NCI-H446 (cell line): Measurements from ENCODE around the gene TOLLIP.
A peak's percentile ranks its signal among the peaks of the same experiment; 100 is the strongest.
"Not testable (repeated sequence)": the region's sequence is repeated elsewhere in the genome, so short reads cannot be mapped to it uniquely, and the experiment has no call there.

Source experiments
- DNase-seq, 2 experiments: peaks; one replicate each; lab custom pipeline; 2025; lab: John Stamatoyannopoulos, UW

The TOLLIP gene

DNA sequence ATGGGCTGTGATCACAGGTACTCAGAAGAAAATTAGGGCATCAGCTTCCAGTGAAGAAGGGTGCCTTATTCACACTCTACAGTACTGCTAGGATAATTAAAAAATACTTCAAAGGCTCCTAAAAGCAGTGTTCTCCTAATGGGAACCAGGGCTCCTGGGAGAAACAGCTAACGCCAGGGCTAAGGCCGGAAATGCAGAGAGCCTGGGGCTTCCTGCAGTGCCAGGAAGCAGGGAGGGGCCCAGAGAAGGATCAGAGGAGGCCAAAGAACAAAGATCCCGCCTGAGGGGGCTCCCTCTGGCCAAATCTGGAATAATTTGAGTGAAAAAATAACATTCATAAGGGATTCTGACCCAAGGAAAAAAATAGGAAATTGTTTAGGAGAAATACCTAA is 27.5 kb downstream of the TOLLIP start:
- no peak for DNase-seq

DNA sequence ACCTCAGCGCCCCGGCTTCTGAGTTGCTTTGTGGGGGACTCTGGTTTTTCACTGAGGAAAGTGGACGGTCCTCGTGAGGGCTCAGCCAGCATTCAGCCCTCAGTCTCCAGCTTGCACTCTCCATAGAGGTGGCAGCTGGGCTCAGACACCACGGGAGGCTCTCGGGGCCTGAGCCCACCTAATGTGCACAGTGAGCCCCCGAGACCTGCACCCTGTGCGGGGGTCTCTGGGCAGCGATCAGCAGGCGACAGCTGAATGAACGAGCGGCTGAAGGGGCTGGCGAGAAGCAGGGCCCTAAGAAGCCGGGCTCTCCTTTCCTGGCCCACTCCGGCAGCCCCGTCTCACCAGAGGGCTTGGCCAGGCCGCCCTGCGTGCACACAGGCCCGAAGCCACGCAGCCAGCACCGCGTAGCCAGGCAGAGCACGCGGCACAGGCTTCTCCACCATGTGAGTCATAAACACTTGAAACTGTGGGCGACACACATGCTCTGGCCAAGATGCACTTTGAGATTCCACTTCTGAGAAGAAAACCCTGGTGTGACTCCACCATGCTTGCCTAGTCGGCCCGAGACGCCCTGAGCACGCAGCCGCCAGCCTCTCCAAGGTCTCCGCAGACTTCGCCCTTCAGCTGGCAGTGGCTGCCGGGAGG is 28.0 kb downstream of the TOLLIP start:
- DNase-seq = no peak

DNA sequence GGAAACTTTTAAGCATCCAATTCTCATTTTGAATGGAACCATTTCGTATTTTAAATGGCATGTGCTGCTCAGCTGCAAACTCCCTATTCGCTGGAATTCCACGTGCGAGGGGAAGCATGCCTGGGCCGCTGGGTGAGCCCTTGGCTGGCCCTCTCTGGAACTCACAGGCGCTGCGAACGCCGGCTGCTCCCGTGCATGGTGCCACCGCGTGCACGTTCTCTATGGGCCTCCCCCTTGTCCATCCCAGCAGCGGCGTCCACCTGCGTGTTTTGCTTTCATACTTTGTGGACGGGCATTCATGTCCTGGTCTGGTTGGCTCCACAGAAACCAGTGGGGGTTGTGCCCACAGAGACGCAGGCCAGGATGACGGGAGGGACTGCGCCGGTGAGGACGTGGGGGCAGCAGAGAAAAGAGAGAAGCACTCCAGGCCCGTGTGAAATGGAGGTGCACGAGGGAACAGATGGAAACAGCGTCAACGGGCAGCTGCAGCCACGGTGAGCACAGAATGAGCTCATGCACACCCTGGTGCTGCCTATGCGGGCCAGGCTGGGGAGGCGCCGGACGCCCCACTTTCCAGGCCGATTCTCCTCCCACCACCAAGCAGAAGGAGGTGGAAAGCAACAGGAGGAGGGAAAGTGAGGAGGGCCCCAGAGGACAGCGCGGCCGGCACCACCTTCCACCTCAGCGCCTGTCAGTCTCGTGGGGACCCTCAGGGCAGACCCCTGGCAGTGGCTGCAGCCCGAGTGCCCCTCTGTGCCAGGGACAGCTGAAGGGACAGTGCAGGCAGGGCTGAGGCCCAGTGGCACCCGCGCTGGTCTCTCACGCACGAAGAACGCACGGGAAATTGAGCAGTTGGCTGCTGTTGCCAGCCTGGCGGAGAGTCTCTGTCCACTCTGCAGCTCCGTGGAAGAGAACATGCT is 29.1 kb downstream of the TOLLIP start:
- DNase-seq = no peak

DNA sequence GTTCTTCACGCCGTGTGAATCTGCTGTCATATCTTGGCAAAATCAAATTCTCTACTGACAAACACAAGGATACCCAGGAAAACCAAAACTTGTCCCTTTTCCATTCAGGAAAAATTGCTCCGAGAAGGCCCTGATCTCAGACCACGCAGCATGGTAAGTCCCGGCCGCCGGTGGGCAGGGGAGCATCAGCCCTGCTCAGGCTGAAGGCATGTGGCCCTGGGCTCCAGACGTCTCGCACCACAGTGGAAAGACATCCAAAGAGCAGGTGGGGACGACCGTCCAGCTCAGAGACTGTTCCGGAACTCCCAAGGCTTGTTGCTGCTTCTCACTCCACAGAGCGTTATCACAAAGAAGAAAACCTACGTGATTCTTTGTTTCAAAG is 29.8 kb downstream of the TOLLIP start:
- DNase-seq = no peak

DNA sequence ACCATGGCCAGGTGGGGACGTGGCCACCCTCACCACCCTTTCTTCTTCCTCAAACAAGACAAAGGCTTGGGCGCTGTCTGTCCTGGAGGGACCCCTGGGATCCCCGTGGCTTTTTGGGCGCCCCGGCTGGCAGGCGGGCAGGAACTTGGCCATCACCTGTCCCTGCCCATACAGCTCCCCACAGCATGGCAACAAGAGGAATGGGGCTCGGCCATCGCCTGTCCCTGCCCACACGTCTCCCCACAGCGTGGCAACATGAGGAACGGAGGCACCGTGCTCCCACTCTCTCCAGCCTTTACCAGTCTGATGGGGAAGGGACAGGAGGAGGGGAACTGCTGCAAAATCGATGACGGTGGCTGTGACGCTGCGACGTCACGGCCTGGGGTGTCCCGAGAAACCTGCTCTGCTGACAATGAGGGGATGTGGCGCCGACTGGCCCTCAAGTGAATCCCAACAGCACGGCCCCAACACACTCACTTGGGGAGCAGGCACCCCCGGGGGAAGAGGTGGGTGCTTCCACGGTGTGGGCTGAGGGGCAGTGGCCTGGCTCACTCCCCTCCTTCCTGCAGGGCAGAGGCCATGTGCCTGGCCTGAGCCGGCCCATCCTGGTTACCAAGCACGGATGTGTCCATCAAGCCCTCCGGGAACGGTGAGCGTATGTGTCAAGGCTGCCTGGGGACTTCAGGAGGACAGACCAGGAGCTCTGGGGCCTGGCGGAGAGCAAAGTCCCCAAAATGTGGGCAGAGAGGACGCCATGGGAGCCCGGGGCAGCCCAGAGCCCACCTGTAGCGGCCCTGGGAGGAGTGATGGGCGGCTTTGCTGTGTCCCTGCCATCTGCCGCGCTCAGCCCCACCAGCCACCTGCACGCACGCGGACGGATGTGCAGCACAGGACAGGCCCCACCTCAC is 30.4 kb downstream of the TOLLIP start:
- DNase-seq = no peak

DNA sequence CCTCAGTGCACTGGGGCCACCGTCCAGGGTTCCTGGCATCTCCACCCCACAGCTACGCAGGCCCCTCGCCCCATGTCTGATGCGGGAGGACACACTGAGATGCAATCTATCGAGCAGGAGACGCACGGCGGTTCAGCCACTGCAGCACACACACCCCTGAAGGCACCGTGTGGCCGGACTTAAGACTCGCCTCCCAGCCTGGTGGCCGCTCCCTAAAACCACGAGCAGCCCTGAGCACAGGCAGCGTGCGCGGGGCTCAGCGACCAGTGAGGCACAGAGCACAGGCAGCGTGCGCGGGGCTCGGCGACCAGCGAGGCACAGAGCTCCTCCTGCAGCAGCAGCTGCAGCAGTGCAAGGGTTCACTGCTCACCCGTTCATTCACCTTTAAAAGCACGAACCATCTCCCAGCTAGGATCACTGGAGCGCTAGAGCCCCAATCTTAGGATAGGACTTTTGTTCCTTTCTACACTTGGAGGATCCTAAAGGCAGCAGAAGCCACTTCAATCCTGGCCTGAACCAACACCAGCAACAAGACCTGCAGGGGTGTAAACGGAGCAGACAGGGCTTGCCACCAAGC is 31.4 kb downstream of the TOLLIP start:
- no peak for DNase-seq

DNA sequence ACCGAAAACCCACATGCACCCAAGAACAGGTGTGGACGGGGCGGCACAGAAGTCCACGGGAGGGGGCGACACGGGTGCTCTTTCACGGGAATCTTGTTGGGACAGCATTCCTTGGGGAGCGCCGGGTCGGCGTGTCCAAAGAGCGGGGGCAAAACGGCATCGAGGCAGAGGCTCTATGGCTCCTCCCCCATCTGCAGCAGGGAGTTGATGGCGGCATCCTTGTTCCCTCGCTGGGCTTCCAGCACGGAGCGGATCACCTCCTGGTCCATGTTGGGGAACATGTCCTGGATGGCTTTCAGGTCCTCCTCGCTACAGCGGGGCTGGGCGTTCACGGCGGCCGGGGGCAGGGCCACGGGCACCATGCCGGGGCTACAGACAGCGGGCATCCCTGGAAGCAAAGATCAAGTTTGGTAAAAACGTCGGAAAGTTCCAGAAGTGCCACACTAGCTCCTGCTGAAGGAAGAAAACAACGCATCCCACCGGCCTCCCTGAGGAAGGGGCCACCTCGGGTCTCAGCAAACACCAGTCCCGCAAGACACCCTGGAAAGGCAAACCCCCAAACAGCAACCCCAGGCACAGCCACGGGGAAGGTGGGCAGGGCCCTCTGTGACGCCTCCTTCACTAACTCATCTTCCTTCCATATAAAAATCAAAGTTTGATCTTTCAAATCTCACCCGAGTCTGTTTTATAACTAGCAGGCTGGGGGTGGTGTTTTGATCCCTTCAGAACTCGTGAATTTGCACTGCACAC is 32.4 kb downstream of the TOLLIP start:
- no peak for DNase-seq

DNA sequence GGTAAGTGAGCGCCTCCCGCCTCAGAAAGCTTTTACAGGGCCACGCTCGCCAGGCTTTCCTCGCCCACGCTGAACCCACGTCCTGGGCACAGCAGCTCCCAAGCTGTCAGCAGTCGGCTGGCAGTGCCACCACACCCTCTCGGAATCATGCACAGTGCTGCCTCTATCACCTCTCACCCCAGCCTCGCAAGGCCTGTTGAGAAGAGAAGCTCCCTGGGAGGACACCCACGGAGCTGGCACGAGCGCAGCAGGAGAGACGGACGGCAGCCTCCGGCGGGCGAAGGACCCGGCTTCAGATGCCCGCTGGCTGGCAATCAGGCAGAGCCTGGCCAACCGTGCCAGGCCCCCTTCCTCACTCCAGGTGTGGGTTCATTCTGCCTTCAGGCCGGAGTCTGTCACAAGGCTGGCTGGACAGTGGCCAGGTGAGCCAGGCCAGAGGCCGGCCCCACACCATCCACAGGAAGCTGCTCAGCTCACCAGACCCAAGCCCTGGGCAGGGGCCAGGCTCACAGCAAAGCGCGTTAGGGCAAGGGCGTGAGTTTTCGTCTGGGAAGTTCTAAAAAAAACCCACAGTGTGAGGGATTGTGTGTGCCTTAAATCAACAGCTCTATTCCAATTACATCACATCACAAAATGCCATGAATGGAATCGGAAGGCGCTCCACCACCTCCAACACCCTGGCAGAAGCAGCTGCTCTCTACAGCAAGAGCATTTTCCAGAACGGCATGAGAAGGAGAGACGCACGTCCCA is 33.2 kb downstream of the TOLLIP start:
- no peak for DNase-seq

DNA sequence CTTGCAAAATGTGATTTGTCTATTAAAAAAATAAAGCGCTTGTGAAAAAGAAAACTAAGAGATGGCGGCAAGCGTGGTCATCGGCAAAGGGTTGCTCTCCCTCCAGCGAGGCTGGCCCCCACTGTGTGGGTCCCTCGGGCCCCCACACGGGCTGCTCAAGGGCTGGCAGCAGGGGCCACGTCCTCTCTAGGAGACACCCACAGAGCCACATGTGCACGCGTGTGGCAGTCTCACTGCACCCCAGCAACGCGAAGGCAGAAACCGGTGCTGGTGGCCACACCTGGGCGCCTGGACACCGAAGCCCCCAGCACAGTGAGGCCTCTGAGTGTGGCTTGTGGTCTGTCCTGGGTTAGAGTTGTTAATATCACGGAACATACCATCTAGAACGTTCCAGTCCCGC is 34.4 kb downstream of the TOLLIP start:
- no peak for DNase-seq

DNA sequence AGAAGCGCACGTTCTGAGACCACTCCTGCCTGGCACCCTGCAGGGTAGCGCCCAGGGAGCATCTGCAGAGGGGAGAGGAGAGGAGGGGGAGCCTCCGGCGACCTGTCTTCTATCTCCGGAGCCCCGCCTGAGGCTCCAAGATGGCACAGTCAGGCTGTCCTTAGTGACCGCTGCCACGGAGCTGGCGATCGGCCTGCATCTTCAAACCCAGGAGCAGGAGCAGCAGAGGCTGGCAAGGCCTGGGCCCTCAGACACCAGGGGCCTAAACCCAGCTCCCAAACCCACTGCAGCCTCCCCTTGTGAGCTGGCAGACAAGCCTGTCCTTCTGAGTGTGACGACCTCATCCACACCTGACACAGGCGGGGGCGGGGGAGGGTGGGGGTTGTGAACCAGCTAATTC is 34.9 kb downstream of the TOLLIP start:
- DNase-seq = no peak

DNA sequence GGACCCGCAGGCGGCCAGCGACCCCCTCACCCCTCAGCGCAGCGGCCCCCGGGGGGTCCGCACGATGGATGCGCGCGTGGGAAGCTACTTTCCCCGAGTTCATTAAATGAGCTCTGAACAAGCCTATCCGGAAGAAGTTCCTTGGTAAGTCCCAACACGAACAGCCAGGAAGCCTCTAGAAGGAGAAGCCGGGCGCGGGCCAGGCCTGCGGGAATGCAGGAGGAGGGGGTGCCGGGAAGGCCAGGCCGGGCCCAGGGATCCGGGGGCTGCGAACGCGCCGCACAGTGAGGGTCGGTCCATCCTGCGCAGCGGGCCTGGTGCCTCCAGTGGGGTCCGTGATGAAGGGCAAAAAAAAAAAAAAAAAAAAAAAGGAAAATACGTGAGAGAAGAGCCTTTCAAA is 36.9 kb downstream of the TOLLIP start:
- no peak for DNase-seq

DNA sequence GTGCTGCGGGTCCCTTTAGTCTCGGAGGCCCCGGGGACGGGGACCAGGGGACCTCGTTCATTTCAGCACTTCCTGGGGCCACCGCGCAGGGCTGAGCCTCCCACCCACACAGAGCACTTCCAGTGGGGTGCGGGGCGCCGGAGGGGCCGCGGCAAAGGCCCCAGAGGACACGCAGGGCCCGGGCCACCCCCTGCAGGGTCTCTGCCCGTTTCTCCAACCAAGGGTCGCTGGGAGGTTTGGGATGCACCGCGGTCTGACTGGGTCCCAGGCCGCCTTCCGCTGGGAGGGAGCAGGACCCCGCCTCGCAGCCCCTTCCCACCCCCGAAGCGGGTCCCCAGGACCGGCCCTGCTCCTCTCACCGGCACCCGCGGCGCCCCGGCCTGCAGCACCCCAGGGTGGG is 37.5 kb downstream of the TOLLIP start:
- no peak for DNase-seq

DNA sequence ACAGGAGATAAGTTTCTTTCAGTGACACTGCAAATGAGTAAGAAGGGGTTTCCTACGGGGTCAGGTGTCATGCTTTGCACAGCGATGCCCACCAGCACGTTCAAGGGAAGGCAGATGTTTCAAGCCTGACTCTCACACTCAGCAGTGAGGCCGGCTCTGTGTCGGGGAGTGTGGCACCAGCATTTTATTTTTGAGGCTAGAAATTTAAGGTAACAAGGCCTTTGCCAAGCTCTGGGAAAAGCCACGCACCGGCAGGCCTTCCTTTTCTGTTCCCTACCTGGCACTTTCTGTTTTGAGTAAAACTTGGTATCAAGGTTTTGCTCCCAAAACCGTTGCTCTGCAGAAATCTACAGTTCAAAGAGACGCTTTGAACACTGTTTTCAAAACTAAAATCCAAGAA is 38.0 kb downstream of the TOLLIP start:
- no peak for DNase-seq

DNA sequence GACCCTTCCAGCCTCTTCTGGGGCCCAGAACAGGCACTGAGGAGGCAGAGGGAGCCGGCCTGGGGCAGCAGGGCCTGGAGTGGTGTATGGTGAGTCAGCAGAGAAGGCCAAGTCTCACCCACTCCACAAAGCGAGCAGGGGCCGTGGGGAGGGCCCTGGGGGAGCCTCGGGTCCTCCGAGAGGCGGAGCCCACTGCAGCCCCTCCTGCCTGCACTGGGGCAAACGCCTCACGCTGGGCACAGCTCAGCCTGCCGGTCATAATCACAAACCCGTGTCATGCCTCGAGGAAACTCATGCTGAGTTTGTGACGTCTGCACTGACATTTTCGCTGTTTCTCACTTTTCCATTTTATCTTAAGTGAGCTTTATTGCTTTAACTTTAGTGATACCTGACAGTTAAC is 38.4 kb downstream of the TOLLIP start:
- no peak for DNase-seq

DNA sequence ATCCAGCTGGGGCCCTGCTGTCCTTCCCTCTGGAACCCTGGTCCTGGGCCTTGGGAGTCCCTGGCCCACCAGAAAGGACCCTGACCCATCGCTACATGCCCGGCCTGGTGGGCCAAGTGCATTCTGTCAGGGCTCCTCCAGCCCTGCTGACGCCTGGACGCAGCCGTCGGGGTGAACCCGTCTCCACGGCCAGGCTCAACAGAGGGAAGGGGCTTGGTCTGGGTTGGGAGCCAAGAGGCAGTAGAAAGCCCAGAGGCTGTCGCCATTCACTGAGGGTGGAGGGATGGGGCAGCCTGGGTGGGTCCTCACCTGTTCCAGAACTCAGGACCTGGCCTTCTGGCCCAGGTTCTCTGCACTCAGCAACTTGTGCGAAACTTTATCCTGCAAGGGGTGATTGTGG is 39.0 kb downstream of the TOLLIP start:
- DNase-seq = no peak

DNA sequence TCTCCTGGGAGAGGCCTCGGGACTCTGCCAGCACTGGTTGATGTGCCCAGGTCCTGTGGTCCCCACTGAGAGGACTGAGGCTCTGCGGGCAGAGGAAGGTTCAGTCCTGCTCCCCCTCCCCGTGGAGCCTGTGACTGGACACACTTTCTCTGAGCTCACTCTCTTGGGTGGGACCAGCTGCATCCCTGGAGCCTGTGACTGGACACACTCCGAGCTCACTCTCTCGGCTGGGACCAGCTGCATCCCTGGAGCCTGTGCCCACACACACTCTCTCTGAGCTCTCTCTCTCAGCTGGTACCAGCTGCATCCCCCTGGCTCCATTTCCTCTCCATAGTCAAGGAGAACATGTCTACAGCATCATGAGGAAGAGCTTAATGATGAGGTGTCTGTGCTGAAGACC is 39.5 kb downstream of the TOLLIP start:
- no peak for DNase-seq

DNA sequence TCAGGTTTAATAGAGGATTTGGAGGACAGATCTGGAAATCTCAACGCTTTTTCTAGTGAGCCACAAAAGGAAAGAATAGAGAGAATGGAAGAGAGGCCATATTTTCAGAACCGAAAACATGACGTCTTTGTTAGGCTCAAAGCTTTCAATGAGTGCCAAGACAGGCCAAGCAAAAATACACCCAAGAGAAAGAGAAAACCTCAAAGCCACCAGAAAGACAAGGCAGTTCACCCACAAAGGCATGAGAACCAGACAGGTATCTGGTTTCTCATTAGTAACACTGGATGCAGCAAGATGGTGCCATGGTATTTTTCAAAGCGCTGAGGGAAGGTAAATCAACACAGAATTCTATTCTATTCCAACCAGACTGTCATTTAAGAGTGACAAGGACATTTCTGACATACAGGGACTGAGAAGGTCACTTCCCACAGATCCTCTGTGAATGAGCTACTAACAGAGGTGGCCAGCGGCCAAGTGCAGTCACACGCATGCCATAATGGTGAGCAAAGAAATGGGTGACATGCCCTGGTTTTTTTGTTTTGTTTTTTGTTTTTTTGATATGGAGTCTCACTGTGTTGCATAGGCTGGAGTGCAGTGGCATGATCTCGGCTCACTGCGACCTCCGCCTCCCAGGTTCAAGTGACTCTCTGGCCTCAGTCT is 41.9 kb downstream of the TOLLIP start:
- no peak for DNase-seq

DNA sequence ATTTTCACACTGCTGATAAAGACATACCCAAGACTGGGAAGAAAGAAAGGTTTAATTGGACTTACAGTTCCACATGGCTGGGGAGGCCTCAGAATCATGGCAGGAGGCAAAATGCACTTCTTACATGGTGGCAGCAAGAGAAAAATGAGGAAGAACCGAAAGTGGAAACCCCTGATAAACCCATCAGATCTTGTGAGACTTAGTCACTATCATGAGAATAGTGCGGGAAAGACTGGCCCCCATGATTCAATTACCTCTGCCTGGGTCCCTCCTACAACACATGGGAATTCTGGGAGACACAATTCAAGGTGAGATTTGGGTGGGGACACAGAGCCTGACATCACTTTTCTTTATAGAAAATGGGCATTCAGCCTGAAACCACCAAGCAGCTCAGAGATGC is 42.5 kb downstream of the TOLLIP start:
- not testable (repeated sequence) for DNase-seq

DNA sequence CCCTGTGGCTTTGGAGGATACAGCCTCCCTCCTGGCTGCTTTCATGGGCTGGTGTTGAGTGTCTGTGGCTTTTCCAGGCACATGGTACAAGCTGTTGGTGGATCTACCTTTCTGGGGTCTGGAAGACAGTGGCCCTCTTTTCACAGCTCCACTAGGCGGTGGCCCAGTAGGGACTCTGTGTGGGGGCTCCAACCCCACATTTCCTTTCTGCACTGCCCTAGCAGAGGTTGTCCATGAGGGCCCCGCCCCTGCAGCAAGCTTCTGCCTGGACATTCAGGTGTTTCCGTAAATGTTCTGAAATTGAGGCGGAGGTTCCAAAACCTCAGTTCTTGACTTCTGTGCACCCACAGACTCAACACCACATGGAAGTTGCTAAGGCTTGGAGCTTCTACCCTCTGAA is 44.0 kb downstream of the TOLLIP start:
- not testable (repeated sequence) for DNase-seq

DNA sequence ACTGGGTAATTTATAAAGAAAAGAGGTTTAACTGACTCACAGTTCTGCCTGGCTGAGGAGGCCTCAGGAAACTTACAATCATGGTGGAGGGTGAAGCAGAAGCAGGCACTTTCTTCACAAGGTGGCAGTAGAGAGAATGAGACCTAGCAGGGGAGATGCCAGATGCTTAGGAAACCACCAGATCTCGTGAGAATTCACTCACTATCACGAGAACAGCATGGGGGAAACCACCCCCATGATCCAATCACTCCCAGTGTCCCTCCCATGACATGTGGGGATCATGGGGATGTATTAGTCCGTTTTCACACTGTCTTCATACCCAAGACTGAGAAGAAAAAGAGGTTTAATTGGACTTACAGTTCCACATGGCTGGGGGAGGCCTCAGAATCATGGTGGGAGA is 45.0 kb downstream of the TOLLIP start:
- peak; percentile 39 to 65 for DNase-seq
